Measurements from ENCODE around the gene PXDN.

- TF ChIP-seq, protein P1, sequence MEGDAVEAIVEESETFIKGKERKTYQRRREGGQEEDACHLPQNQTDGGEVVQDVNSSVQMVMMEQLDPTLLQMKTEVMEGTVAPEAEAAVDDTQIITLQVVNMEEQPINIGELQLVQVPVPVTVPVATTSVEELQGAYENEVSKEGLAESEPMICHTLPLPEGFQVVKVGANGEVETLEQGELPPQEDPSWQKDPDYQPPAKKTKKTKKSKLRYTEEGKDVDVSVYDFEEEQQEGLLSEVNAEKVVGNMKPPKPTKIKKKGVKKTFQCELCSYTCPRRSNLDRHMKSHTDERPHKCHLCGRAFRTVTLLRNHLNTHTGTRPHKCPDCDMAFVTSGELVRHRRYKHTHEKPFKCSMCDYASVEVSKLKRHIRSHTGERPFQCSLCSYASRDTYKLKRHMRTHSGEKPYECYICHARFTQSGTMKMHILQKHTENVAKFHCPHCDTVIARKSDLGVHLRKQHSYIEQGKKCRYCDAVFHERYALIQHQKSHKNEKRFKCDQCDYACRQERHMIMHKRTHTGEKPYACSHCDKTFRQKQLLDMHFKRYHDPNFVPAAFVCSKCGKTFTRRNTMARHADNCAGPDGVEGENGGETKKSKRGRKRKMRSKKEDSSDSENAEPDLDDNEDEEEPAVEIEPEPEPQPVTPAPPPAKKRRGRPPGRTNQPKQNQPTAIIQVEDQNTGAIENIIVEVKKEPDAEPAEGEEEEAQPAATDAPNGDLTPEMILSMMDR (IDR thresholded peaks at IDR 0.05), result no peak
- TF ChIP-seq POLR2A (IDR thresholded peaks at IDR 0.05), result no peak
Observed at GRCh38 chr2:1690056-1690775, 54.1 kb downstream of the PXDN start.

Data from heart left ventricle (tissue), 13 donors.